HT1080 (cell line): Measurements from ENCODE around the gene SPON2. TPM values are rescaled to one million over a fixed set of nuclear protein-coding genes. Genes with fewer than 3 reads are reported as not detected.

ENCODE experiments used
- DNase-seq: peaks from one replicate; pipeline ENCODE4 v3.0.0-alpha.2; 2015; ENCODE audit warnings: low read depth
- total RNA-seq: library from RNA; depleted of rRNA; stranded (reverse); fragments of >200 nt; shearing (Covaris generic); gene quantifications from 2 replicates; pipeline ENCODE4 v1.2.3, GENCODE V29; 2014

The SPON2 gene
- total RNA-seq, 1 experiment from 2014 or later, result not detected

DNA sequence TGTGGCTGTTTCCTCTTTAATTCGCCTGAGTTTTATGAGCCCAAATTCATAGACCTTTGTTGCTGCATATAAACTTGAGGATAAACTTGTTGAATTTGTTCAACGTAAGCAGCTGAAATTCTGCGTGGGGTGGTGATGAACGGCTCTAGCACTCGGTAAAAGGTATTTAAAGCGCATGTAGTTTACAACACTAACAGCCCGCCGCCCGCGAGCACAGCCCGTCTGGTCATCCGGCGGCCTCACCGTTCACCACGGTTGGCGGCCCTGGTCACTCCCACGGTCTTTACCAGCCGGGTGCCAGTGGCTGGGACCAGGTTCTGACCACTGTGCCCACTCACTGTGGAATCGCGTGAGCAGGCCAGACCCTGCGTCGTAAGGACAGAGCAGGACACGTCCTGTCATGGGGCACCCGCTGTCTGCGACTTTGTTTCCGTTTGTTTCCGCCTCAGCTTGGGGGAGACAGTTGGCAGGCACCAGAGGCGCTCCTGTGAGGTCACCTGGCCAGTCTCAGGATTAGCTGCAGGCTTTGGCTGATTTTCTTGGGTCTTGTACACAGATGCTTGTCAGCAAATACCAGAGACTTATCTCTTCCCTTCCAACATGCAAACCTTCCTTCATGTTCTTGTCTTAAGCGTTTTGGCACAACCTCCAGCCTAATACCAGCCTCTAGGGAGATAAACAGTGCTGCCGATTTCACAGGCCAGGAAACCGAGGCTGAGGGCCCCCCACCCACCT lies 36.8 kb upstream of the SPON2 start:
- no peak for DNase-seq

GRCh38 chr4:1208266-1208961 lies 36.0 kb upstream of the SPON2 start:
- DNase-seq, result no peak

GRCh38 chr4:1207603-1208265 lies 35.4 kb upstream of the SPON2 start:
- no peak for DNase-seq

DNA sequence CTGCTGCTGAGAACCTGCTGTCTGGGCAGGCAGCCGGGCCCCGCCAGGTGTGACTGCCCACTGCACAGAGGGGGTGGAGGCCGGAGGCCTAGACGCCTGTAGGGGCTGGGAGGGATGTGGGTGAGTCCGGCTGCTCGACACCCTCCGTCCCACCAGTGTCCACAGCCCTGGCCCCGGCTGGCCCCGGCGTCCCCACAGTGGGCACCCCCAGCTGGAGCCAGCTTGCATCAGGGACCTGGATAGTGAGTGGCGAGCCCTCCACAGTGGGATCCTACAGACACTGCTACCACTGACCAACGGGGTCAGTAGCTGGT lies 34.7 kb upstream of the SPON2 start:
- DNase-seq, result no peak

GRCh38 chr4:1206299-1207156 lies 34.1 kb upstream of the SPON2 start:
- no peak for DNase-seq

DNA sequence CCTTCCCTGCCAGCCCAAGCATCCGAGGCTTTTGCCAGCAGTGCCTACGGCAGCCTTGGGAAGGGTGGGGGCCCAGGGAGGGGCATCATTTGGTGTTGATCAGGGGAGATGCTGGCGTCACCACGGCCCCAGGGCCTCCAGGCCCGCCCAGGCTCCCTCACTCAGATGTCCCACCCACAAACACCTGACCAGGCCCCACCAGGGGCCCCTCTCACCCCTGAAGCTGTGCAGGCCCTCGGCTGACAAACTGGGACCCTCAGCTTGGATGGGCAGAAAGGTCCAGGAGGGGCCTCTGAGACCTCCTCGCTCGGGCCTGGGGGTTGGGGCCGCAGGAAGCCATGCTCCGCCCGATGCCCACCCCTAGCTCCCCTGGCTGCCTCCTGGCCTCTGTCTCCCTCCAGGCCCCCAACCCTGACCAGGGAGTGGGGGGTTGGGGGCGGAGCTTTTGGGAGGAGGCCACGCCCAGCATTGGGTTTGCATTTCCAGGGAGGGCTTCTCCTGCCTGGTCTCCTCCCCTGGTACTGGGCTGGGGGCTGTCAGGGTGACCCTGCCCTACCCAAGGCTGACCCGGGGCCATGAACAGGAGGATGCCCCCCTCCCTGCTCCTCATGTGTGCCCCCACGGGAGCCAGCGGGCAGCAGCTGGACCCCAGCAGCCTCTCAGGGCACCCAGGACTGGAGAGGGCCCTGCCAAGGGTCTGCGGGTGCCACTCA lies 33.4 kb upstream of the SPON2 start:
- DNase-seq, result no peak

GRCh38 chr4:1204828-1205585 lies 32.6 kb upstream of the SPON2 start:
- DNase-seq, result no peak

- DNase-seq, result no peak
These were observed 32.0 kb upstream of the SPON2 start for GRCh38 chr4:1204286-1204827.

DNA sequence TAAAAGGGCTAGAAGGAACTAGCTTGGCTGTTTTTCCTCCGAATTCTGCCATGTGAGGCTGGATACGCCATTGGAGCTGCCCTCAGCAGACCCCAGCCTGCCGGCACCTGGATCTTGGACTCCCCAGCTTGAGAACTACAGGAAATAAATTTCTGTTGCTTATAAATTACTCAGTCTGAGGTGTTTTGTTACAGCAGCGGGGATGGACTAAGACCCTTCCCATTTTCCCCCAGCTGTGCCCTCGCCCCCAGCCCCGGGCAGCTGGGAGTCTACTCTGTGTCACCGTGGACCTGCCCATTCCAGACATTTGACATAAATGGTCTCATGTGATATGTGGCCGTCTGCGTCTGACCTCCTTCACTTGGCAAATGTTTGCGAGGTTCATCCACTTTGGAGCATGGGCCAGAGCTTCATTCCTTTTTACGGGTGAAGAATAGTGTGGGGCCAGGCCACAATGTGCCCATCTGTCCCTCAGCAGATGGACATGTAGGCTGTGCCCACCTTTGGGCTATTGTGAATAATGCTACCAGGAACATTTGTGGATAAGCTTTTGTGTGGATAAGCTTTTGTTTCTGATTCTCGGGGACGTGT lies 30.7 kb upstream of the SPON2 start:
- DNase-seq, result no peak

DNA sequence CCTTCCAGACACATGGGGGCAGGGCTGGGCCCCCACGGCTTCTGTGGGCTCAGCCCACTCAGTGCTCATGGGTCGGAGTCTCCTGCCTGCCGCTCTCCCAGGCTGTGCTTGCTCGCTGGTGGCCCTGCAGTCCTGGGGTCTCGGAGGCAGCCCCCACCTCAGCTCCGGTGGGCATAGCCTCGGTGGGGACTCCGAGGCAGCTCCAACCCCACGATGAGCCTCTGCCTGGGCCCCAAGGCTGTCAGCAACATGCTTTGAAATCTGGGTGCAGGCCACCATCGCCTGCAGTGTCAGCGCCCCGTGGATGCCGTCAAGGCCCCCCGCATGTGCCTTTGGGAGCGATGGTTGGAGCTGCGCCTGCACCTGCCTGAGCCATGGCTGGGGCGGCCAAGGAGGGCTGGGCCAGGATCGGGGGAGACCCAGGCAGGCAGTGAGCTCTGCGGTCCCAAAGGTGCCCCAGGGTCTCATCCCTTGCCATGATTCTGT lies 30.2 kb upstream of the SPON2 start:
- no peak for DNase-seq

GRCh38 chr4:1201851-1202525 lies 29.6 kb upstream of the SPON2 start:
- no peak for DNase-seq

- DNase-seq, result peak; percentile 60
These were observed 28.1 kb upstream of the SPON2 start for GRCh38 chr4:1200425-1201035.

DNA sequence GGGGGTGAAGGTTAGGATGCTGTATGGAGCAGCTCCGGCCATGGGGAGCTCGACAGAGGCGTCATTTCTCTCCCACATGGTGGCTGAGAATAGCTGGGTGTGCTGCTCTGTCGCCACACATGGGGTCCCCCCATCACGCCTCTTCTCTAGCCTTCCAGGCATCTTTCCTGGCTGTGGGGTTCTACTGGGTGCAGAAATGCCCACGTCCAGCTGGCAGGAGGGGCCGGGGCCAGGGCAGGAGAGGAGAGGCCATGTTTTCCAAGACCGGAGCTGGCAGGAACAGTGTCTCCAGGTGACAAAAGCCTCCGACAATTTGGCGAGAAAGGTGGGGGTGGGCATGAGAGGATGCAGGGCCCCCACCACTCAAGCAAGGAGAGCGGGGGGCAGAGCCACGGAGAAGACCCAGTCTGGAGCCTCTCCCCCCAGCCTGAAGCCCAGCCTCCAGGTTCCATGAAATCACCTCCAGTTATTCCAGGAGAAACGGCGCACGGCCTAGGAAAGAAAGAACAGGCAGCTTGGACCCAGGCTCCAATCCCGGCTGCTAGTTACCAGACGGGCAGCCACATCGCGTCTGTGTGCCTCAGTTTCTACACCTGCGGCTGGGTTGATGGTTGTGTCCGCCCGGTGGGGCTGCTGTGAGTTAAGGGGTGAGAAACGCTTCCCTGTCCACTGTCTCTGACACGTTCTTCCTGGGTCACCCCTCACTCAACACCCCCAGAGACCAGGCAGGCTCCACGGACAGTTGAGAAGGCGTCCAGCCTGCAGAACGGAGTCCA lies 27.4 kb upstream of the SPON2 start:
- DNase-seq, result no peak

DNA sequence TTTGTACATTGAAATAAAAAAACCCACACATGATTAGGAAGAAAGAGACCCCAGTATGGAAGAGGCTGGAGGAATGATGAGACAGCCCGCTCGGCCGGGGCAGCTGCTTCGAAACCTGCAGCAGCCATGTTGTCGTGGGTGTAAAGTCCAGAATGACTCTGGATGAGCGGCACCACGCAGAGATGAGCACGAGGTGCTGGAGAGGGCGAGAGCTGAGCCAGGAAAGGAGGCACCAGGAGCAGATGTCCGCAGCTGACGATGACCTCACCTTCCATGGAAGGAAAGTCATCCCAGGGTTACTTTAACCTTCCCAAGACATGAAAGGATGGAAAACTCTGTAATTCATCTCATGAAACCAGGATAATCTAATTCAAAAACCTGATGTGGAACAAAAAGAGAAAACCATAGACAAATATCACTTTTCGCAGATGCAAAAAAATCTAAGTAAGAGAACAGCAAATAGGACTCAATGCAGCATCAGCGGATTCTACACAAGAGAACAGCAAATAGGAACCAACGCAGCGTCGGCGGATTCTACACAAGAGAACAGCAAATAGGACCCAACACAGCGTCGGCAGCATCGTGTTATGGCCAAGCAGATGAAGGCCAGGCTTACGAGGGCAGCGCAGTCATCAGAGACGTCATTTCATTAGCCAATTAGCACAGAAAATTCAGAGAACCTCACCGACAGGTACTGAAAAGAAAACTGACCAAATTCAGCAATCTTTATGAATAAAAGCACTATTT lies 25.9 kb upstream of the SPON2 start:
- DNase-seq, result no peak

- DNase-seq, result no peak
These were observed 24.2 kb upstream of the SPON2 start for GRCh38 chr4:1196421-1197183.

- DNase-seq, result no peak
These were observed 23.6 kb upstream of the SPON2 start for GRCh38 chr4:1195891-1196401.
